ENCODE results near the gene COMT.

GRCh38 chr22:20009582-20010306 is 68.2 kb downstream of the COMT start:
- no peak for TF ChIP-seq GATA3 (IDR thresholded peaks at IDR 0.05; ENCODE audit: low read depth, low read length)
- TF ChIP-seq GATA2 (IDR thresholded peaks at IDR 0.05; ENCODE audit: low read depth, low read length): no peak; the same call in none of the 2 replicates
